Cerebellar nuclear complex (tissue), 1 donor: ENCODE results near the gene NAB1.
"Not testable (repeated sequence)": the region's sequence is repeated elsewhere in the genome, so short reads cannot be mapped to it uniquely, and the experiment has no call there.

Source experiments
- DNase-seq, 2 experiments: peaks; one replicate each; lab custom pipeline; 2025; lab: John Stamatoyannopoulos, UW

Gene NAB1

GRCh38 chr2:190649035-190649797 lies at the start of gene NAB1:
TSS of gene NAB1 (plus strand) at chr2:190649083. CDS start at chr2:190659177, 10,094 bp downstream.
- DNase-seq: no peak

GRCh38 chr2:190599546-190600220 lies 49.2 kb upstream of the NAB1 start:
- DNase-seq: no peak

- DNase-seq: no peak
Measured at GRCh38 chr2:190600293-190601103, 48.4 kb upstream of the NAB1 start.

- no peak for DNase-seq
Measured at GRCh38 chr2:190603374-190603773, 45.5 kb upstream of the NAB1 start.

- no peak for DNase-seq
Measured at GRCh38 chr2:190607014-190607597, 41.8 kb upstream of the NAB1 start.

GRCh38 chr2:190607657-190608357 lies 41.1 kb upstream of the NAB1 start:
- DNase-seq: no peak

- DNase-seq: not testable (repeated sequence)
Measured at GRCh38 chr2:190608863-190609262, 40.0 kb upstream of the NAB1 start.

- not testable (repeated sequence) for DNase-seq
Measured at GRCh38 chr2:190609397-190609796, 39.5 kb upstream of the NAB1 start.

GRCh38 chr2:190610528-190610927 lies 38.4 kb upstream of the NAB1 start:
- not testable (repeated sequence) for DNase-seq

- DNase-seq: peak in 1 of 2 experiments; percentile 12
Measured at GRCh38 chr2:190615555-190616200, 33.2 kb upstream of the NAB1 start.

GRCh38 chr2:190618030-190618429 lies 30.9 kb upstream of the NAB1 start:
- no peak for DNase-seq

GRCh38 chr2:190625691-190626090 lies 23.2 kb upstream of the NAB1 start:
- DNase-seq: no peak

- peak in 1 of 2 experiments; percentile 49 for DNase-seq
Measured at GRCh38 chr2:190626641-190627210, 22.2 kb upstream of the NAB1 start.

GRCh38 chr2:190627448-190628412 lies 21.2 kb upstream of the NAB1 start:
- DNase-seq: peak in 1 of 2 experiments; percentile 67

GRCh38 chr2:190628591-190629319 lies 20.1 kb upstream of the NAB1 start:
- DNase-seq: no peak

- no peak for DNase-seq
Measured at GRCh38 chr2:190634381-190634780, 14.5 kb upstream of the NAB1 start.

GRCh38 chr2:190635781-190636180 lies 13.1 kb upstream of the NAB1 start:
- DNase-seq: no peak

GRCh38 chr2:190636361-190636760 lies 12.5 kb upstream of the NAB1 start:
- DNase-seq: no peak

GRCh38 chr2:190637281-190637734 lies 11.6 kb upstream of the NAB1 start:
- DNase-seq: no peak
